ENCODE measurements around the gene KCTD16. TPM values are rescaled to one million over a fixed set of nuclear protein-coding genes. Genes with fewer than 3 reads are reported as not detected.

KCTD16 gene
- total RNA-seq, 2 donors from 2014 or later: 0.14 to 0.62 TPM

- H3K27me3 ChIP-seq (replicated peaks; ENCODE audit: insufficient read depth): no peaks in the 10 kb centered on the region
- intact Hi-C loops (cut with DNase I): no loop called here
- H3K4me1 ChIP-seq (replicated peaks): no peaks in the 10 kb centered on the region
- H3K9me3 ChIP-seq: no peaks in the 10 kb centered on the region
- WGBS: 70% methylated on average over 2 of the region's 2 CpGs
- no peak for DNase-seq (ENCODE audit: low spot score)
- no peak overlapping the region for H3K27ac ChIP-seq
- no peaks in the 10 kb centered on the region for H3K36me3 ChIP-seq
- TF ChIP-seq CTCF (IDR thresholded peaks at IDR 0.05) (no peak), POLR2A (IDR thresholded peaks at IDR 0.05) (no peak), POLR2AphosphoS5 (IDR thresholded peaks at IDR 0.05) (no peak)
- H3K4me3 ChIP-seq: no peak overlapping the region
Observed at GRCh38 chr5:144194144-144194543, 23.5 kb downstream of the KCTD16 start.

GRCh38 chr5:144195448-144195847 lies 24.8 kb downstream of the KCTD16 start:
- no peak for TF ChIP-seq POLR2AphosphoS5 (IDR thresholded peaks at IDR 0.05)
- TF ChIP-seq CTCF (IDR thresholded peaks at IDR 0.05): no peak
- TF ChIP-seq POLR2A (IDR thresholded peaks at IDR 0.05): no peak
- intact Hi-C loops (cut with DNase I): no loop called here
- Histone ChIP-seq H3K4me3 (no peak overlapping the region), H3K27me3 (replicated peaks; ENCODE audit: insufficient read depth) (no peaks in the 10 kb centered on the region), H3K27ac (no peak overlapping the region), H3K36me3 (no peaks in the 10 kb centered on the region), H3K9me3 (no peaks in the 10 kb centered on the region), H3K4me1 (replicated peaks) (no peaks in the 10 kb centered on the region)
- 50% methylated on average over 4 of the region's 4 CpGs for WGBS
- DNase-seq (ENCODE audit: low spot score): no peak

GRCh38 chr5:144196612-144197011 lies 25.9 kb downstream of the KCTD16 start:
- Histone ChIP-seq H3K27ac (no peak overlapping the region), H3K36me3 (no peaks in the 10 kb centered on the region), H3K4me3 (no peak overlapping the region), H3K4me1 (replicated peaks) (no peaks in the 10 kb centered on the region), H3K9me3 (no peaks in the 10 kb centered on the region), H3K27me3 (replicated peaks; ENCODE audit: insufficient read depth) (no peaks in the 10 kb centered on the region)
- intact Hi-C loops (cut with DNase I): no loop called here
- 53% methylated on average over 1 of the region's 1 CpG for WGBS
- no peak for TF ChIP-seq POLR2AphosphoS5 (IDR thresholded peaks at IDR 0.05)
- TF ChIP-seq POLR2A (IDR thresholded peaks at IDR 0.05): no peak
- TF ChIP-seq CTCF (IDR thresholded peaks at IDR 0.05): no peak
- no peak for DNase-seq (ENCODE audit: low spot score)

GRCh38 chr5:144198386-144198785 lies 27.7 kb downstream of the KCTD16 start:
- intact Hi-C loops (cut with DNase I): no loop called here
- H3K27me3 ChIP-seq (replicated peaks; ENCODE audit: insufficient read depth): no peaks in the 10 kb centered on the region
- H3K36me3 ChIP-seq: no peaks in the 10 kb centered on the region
- WGBS: 35% methylated on average over 3 of the region's 3 CpGs
- H3K4me3 ChIP-seq: no peak overlapping the region
- H3K27ac ChIP-seq: no peak overlapping the region
- TF ChIP-seq CTCF (IDR thresholded peaks at IDR 0.05) (no peak), POLR2AphosphoS5 (IDR thresholded peaks at IDR 0.05) (no peak), POLR2A (IDR thresholded peaks at IDR 0.05) (no peak)
- DNase-seq (ENCODE audit: low spot score): no peak
- H3K9me3 ChIP-seq: no peaks in the 10 kb centered on the region
- H3K4me1 ChIP-seq (replicated peaks): no peaks in the 10 kb centered on the region

- Histone ChIP-seq H3K36me3 (no peaks in the 10 kb centered on the region), H3K4me3 (no peak overlapping the region), H3K4me1 (replicated peaks) (no peaks in the 10 kb centered on the region), H3K27ac (no peak overlapping the region), H3K27me3 (replicated peaks; ENCODE audit: insufficient read depth) (no peaks in the 10 kb centered on the region), H3K9me3 (no peaks in the 10 kb centered on the region)
- WGBS: 31% methylated on average over 5 of the region's 5 CpGs
- no peak for TF ChIP-seq POLR2AphosphoS5 (IDR thresholded peaks at IDR 0.05)
- no peak for TF ChIP-seq POLR2A (IDR thresholded peaks at IDR 0.05)
- TF ChIP-seq CTCF (IDR thresholded peaks at IDR 0.05): no peak
- no peak for DNase-seq (ENCODE audit: low spot score)
- intact Hi-C loops (cut with DNase I): loop anchor here (5.0 to 10.0 kb wide), 2 partner anchors 1846 to 1933 kb away; no protein-coding TSS in a partner anchor
Observed at GRCh38 chr5:144201588-144201987, 30.9 kb downstream of the KCTD16 start.

Measured in prostate gland (tissue), 2 donors.